Adrenal gland (tissue), 12 donors: ENCODE data around the gene PSME4. TPM values are rescaled to one million over a fixed set of nuclear protein-coding genes. Genes with fewer than 3 reads are reported as not detected.
"Not testable (repeated sequence)": the region's sequence is repeated elsewhere in the genome, so short reads cannot be mapped to it uniquely, and the experiment has no call there.

Experiments used
- DNase-seq, 7 donors: peaks; one replicate each; pipeline ENCODE4 v3.0.0-alpha.2; 2019 to 2020
- H3K27ac ChIP-seq, 5 donors: fragments of 200-600 bp; sonication (generic) in 4 of 5; 1 replicate in 3 of 5; 2 replicates in 2 of 5; pipeline versions ENCODE4 v1.5.1 to v1.8.0; 2016 to 2020; ENCODE audit warnings: mild to moderate bottlenecking in 1 of 5
- H3K27me3 ChIP-seq: fragments of 200-600 bp; 2 replicates; pipeline ENCODE4 v1.8.0; 2021
- H3K36me3 ChIP-seq, 2 donors: fragments of 200-600 bp; replicated peaks in 1 of 2; 1 replicate in 1 of 2; 2 replicates in 1 of 2; pipeline versions ENCODE4 v1.5.1 to v1.8.0; 2018 to 2022
- H3K4me1 ChIP-seq, 2 donors: fragments of 200-600 bp; replicated peaks in 1 of 2; 1 replicate in 1 of 2; 2 replicates in 1 of 2; pipeline versions ENCODE4 v1.5.1 to v1.8.0; 2018 to 2021
- H3K4me3 ChIP-seq, 4 donors: fragments of 200-600 bp; sonication (generic) in 3 of 4; one replicate each; pipeline ENCODE4 v1.5.1; 2016 to 2018
- H3K9me3 ChIP-seq, 3 donors: fragments of 200-600 bp; sonication (generic) in 1 of 3; replicated peaks in 1 of 3; 1 replicate in 2 of 3; 2 replicates in 1 of 3; pipeline versions ENCODE4 v1.5.1 to v1.8.0; 2016 to 2021
- POLR2A ChIP-seq, 2 donors: fragments of 450-650 bp; IDR thresholded peaks; one replicate each; pipeline ENCODE4 v1.6.1; 2017; ENCODE audit warnings: antibody characterized with exemption in 2 of 2, mild to moderate bottlenecking in 2 of 2, moderate library complexity in 1 of 2
- WGBS, 4 donors: extraction: QIAGEN DNeasy Blood & Tissue Kit in 2 of 4; methylation state at CpG; one replicate each; pipeline versions ENCODE4 v1.1.5 to v1.1.7; 2013 to 2017; 5-methylcytosine and 5-hydroxymethylcytosine counted together
- intact Hi-C, 2 donors: fragments of 100-400 bp; cut with DNase I; formaldehyde crosslinking; loops; one replicate each; pipeline versions ENCODE4 v1.14.1 to v1.15.0; 2022 to 2023
- polyA plus RNA-seq, 3 donors: library from polyadenylated mRNA; stranded (reverse); fragments of 200-250 nt in 2 of 3; fragments of 350-450 nt in 1 of 3; fragmentation: Illumina TruSeq in 1 of 3; extraction: RNeasy Lipid Tissue Mini Kit (QIAGEN cat#74804) in 1 of 3; gene quantifications; one replicate each; pipeline ENCODE4 v1.2.3, GENCODE V29; 2013 to 2014
- total RNA-seq, 9 donors: library from RNA; depleted of rRNA in 4 of 9; stranded (reverse); fragments of >200 nt in 4 of 9; fragments of 120-200 nt in 1 of 9; fragmentation: NEBNext Ultra II Directional in 1 of 9; extraction: Animal tissue kit (Norgen Biotek cat#: 25700) in 1 of 9; gene quantifications; one replicate each; pipeline versions ENCODE4 v1.1.0 to v1.2.4, GENCODE V29; 2013 to 2023
- TF ChIP-seq, protein P1 (sequence below), 6 experiments: fragments of 450-650 bp in 4 of 6; fragments of 200-600 bp in 2 of 6; sonication (generic) in 1 of 6; IDR thresholded peaks; 1 replicate in 5 of 6; 2 replicates in 1 of 6; pipeline versions ENCODE4 v1.5.1 to v1.8.0; 2016 to 2021; ENCODE audit warnings: antibody characterized with exemption in 6 of 6, mild to moderate bottlenecking in 2 of 6, moderate library complexity in 1 of 6
- donor health status: healthy with polysubstance abuse.
- donor health status: Bipolar disorder and iron deficiency.
- donor health status: DM: yes; HTN: yes; CAD: no.
- donor health status: DM: no; HTN: no; CAD: no.
- donor health status: DM: no; HTN: no; CAD: no.
- donor health status: DM: yes; HTN: yes; CAD: no.

The PSME4 gene
- total and polyA plus RNA-seq, 12 donors = 23.9 to 54.9 (median 41.9) TPM

DNA sequence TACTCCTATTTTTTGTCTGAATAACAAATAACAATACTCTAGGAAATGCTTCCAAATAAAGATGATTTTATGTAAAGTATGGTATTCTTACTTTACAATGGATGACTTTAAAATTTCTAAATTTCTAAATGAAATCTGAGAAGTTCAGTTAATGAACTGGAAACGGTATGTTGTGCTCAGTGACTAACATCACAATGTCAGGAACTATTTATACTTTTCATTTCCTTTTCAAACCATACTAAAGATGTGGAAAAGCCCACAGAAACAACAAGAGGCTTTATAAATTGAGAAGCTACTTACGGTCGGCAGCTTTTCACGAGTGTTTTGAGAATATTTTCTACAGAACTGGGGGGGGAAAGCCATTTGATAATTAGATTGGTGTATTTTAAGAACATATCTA lies 31.1 kb downstream of the PSME4 start:
- intact Hi-C loops = no loop called here
- Histone ChIP-seq H3K4me3 (no peak overlapping the region), H3K27me3 (no peaks in the 10 kb centered on the region), H3K36me3 (peaks cover 0 to 21% of the 10 kb centered on the region in 2 donors), H3K9me3 (no peaks in the 10 kb centered on the region), H3K4me1 (peaks cover 0 to 16% of the 10 kb centered on the region in 2 donors), H3K27ac (no peak overlapping the region)
- TF ChIP-seq POLR2A (IDR thresholded peaks at IDR 0.05) = no peak
- TF ChIP-seq, protein P1, sequence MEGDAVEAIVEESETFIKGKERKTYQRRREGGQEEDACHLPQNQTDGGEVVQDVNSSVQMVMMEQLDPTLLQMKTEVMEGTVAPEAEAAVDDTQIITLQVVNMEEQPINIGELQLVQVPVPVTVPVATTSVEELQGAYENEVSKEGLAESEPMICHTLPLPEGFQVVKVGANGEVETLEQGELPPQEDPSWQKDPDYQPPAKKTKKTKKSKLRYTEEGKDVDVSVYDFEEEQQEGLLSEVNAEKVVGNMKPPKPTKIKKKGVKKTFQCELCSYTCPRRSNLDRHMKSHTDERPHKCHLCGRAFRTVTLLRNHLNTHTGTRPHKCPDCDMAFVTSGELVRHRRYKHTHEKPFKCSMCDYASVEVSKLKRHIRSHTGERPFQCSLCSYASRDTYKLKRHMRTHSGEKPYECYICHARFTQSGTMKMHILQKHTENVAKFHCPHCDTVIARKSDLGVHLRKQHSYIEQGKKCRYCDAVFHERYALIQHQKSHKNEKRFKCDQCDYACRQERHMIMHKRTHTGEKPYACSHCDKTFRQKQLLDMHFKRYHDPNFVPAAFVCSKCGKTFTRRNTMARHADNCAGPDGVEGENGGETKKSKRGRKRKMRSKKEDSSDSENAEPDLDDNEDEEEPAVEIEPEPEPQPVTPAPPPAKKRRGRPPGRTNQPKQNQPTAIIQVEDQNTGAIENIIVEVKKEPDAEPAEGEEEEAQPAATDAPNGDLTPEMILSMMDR (IDR thresholded peaks at IDR 0.05) = no peak
- 80 to 87% (median 84%) methylated on average over 4 of the region's 4 CpGs for WGBS, 4 donors
- DNase-seq = no peak

DNA sequence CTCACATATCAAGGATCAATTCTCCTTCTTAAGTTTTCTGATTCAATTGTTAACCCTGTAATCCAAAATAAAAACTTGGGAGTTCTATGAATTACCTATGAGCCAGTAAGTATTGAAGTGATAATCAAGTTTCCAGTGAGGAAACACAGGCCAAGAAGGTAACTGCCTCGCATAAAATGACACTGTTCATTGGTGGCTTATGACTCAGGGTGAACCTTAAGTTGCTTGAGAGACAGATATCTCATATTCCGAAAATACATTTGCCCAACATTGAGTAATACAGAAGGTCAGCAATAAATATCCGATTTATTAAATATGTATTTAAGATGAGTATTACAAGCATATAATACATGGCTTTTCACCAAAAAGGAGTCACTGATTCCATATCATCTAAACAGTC lies 31.9 kb downstream of the PSME4 start:
- intact Hi-C loops = no loop called here
- peaks cover 0 to 16% of the 10 kb centered on the region in 2 donors for H3K4me1 ChIP-seq
- peaks cover 0 to 25% of the 10 kb centered on the region in 2 donors for H3K36me3 ChIP-seq
- no peaks in the 10 kb centered on the region for H3K9me3 ChIP-seq
- H3K27me3 ChIP-seq = no peaks in the 10 kb centered on the region
- WGBS, 4 donors = 76 to 92% (median 83%) methylated on average over 3 of the region's 3 CpGs
- H3K27ac ChIP-seq = no peak overlapping the region
- TF ChIP-seq, protein P1 (IDR thresholded peaks at IDR 0.05) = no peak
- TF ChIP-seq POLR2A (IDR thresholded peaks at IDR 0.05) = no peak
- H3K4me3 ChIP-seq = no peak overlapping the region
- no peak for DNase-seq

DNA sequence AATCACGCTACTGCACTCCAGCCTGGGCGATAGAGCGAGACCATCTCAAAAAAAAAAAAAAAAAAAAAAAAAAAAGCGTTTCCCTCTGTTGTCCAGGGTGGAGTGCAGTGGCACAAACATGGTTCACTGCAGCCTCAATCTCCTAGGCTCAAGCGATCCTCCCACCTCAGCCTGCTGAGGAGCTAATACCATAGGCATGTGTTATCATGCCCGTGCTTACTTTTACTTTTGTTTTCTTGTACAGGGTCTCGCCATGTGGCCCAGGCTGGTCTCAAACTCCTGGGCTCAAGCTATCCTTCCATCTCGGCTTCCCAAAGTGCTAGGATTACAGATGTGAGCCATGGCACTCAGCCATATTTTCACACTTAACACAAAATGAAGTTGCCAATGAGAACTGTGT lies 37.5 kb downstream of the PSME4 start:
- H3K4me1 ChIP-seq = no peaks in the 10 kb centered on the region
- H3K27ac ChIP-seq = no peak overlapping the region
- H3K27me3 ChIP-seq = no peaks in the 10 kb centered on the region
- H3K9me3 ChIP-seq = no peaks in the 10 kb centered on the region
- H3K36me3 ChIP-seq = peaks cover 0 to 66% of the 10 kb centered on the region in 2 donors
- 95 to 96% (median 95%) methylated on average over 7 to 8 of the region's 8 CpGs for WGBS, 4 donors
- H3K4me3 ChIP-seq = no peak overlapping the region
- no peak for DNase-seq
- TF ChIP-seq POLR2A (IDR thresholded peaks at IDR 0.05) = no peak
- TF ChIP-seq, protein P1 (IDR thresholded peaks at IDR 0.05) = no peak
- intact Hi-C loops = no loop called here

DNA sequence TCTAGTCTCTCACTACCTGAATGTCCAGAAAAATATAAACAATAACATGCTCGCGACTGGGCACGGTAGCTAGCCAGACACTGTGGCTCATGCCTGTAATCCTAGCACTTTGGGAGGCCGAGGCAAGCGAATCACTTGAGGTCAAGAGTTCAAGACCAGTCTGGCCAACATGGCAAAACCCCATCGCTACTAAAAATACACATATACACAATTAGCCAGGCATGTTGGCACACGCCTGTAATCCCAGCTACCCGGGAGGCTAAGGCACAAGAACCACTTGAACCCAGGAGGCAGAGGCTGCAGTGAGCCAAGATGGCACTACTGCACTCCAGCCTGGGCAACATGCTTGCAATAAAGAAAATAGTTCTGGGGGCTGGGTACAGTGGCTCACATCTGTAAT lies 44.5 kb downstream of the PSME4 start:
- H3K9me3 ChIP-seq, H3K27me3 ChIP-seq, H3K27ac ChIP-seq, DNase-seq, H3K4me3 ChIP-seq, intact Hi-C loops, H3K4me1 ChIP-seq: not testable (repeated sequence)
- peaks cover 0 to 70% of the 10 kb centered on the region in 2 donors for H3K36me3 ChIP-seq
- WGBS, 4 donors = 90 to 94% (median 92%) methylated on average over 6 to 8 of the region's 8 CpGs

DNA sequence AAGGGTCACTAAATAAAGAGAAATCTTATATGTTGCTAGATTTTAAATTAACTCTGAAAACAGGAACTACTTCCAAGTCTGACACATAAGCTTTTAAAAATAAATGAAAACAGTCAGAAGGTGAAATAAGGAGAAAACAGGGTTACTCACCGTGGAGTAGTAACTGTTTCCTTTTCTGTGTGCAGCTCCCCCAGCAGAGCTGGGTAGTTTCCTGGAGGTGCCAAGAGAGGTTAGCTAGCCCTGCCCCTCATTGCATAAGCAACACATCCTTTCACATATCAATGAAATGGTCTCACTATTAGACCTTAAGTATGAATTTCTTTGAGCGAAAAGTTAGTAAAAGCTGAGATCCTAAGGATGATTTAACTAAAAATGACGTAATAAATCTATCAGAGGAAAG lies 57.1 kb downstream of the PSME4 start:
- WGBS, 4 donors = 73 to 79% (median 76%) methylated on average over 3 of the region's 3 CpGs
- peak in 1 of 7 donors; percentile 4 for DNase-seq
- Histone ChIP-seq H3K9me3 (no peaks in the 10 kb centered on the region), H3K27ac (no peak overlapping the region), H3K36me3 (peaks cover 0 to 14% of the 10 kb centered on the region in 2 donors), H3K4me3 (no peak overlapping the region), H3K4me1 (no peaks in the 10 kb centered on the region), H3K27me3 (no peaks in the 10 kb centered on the region)
- TF ChIP-seq POLR2A (IDR thresholded peaks at IDR 0.05) = no peak
- TF ChIP-seq, protein P1 (IDR thresholded peaks at IDR 0.05) = no peak
- intact Hi-C loops = no loop called here
